OCI-LY1 (cell line): ENCODE measurements around the gene YKT6.

Experiments
- EZH2 ChIP-seq: fragments of 200-600 bp; sonication (generic), shearing (Covaris generic); IDR thresholded peaks from 2 replicates; pipeline ENCODE4 v1.8.0; 2017; ENCODE audit warnings: borderline replicate concordance, mixed run types, mild to moderate bottlenecking, antibody characterized with exemption, low read length, moderate library complexity, mixed read lengths
- TF ChIP-seq, protein P1 (sequence below): fragments of 200-600 bp; sonication (generic), shearing (Covaris generic); IDR thresholded peaks from 2 replicates; pipeline ENCODE4 v1.5.1; 2017; ENCODE audit warnings: mild to moderate bottlenecking, antibody characterized with exemption, low read length, moderate library complexity, mixed read lengths

DNA sequence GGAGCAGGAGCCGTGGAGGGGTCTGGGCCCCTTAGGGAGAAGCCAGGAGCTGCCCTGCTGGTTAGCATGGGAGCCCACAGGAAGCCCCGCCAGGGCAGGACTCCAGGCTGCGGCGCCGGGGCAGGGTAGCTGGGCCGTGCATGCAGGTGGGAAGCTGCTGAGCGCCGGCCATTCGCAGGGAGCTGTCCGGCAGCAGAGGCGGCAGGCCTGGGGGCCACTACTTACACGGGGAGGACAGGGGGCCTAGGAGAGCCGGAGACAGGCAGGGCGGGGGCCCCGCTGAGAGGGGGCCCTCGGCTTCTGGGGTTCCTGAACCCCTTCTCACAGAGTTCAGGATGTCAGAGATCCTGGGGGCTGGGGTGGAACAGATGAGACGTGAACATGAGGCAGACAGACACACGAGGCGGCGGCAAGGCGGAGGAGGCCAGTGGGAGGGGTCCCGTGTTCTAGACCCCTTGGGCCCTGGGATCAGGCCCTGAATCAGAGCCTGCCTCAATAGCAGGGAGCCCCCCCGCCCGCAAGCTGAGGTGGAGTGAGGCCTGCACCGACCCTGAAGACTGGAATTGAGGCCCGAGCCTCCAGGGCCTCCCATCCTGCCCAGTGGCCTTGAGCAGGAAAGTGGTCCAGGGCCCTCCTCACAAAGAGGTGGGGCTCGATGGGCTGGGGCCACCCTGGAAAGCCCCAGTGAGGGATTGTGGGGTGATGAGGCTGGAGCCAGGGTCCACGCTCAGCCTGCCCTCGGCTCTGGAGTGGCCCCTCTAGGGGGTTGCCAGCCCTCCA, 28.0 kb downstream of the YKT6 start:
- TF ChIP-seq, protein P1, sequence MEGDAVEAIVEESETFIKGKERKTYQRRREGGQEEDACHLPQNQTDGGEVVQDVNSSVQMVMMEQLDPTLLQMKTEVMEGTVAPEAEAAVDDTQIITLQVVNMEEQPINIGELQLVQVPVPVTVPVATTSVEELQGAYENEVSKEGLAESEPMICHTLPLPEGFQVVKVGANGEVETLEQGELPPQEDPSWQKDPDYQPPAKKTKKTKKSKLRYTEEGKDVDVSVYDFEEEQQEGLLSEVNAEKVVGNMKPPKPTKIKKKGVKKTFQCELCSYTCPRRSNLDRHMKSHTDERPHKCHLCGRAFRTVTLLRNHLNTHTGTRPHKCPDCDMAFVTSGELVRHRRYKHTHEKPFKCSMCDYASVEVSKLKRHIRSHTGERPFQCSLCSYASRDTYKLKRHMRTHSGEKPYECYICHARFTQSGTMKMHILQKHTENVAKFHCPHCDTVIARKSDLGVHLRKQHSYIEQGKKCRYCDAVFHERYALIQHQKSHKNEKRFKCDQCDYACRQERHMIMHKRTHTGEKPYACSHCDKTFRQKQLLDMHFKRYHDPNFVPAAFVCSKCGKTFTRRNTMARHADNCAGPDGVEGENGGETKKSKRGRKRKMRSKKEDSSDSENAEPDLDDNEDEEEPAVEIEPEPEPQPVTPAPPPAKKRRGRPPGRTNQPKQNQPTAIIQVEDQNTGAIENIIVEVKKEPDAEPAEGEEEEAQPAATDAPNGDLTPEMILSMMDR, result no peak
- no peak for TF ChIP-seq EZH2
